ENCODE measurements around the gene ASPHD1. TPM values are rescaled to one million over a fixed set of nuclear protein-coding genes. Genes with fewer than 3 reads are reported as not detected.
"Not testable (repeated sequence)": the region's sequence is repeated elsewhere in the genome, so short reads cannot be mapped to it uniquely, and the experiment has no call there.

Gene ASPHD1
- polyA plus RNA-seq, 3 donors = 0.47 to 1.3 (median 0.80) TPM

DNA sequence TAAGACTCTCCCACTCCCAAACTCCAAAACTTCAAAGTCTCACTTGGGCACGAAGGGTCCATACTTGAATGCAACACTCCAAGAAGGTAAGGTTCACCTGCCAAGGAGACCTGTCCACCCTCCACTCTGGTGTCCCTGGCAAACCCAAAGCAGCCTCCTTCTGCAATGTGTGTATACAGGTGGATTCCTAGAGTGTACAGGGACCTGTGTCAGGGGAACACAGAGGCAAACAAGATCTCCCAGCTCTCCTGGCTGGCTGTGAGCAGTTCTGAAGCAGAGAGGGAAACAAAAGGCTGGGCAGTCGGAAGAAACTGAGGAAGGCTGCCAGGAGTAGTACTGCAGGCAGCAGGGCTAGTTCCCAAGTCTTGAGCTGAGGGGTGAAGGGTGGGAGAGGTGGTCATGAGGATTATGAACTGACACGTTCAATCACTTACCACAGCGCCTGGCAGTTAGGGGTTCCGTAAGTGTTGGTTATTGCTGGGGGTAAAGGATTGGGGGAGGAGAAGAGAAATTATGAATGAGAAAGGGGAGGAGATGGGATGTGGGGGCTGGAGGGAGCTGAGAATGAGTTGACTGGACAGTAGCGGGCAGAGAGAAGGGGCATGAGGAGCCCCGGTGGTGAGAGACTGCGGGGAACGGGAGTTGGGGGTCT, 24.9 kb downstream of the ASPHD1 start:
- no peak for DNase-seq (ENCODE audit: extremely low read depth in 1 of 11, low read depth in 9 of 11, low spot score in 4 of 11)

DNA sequence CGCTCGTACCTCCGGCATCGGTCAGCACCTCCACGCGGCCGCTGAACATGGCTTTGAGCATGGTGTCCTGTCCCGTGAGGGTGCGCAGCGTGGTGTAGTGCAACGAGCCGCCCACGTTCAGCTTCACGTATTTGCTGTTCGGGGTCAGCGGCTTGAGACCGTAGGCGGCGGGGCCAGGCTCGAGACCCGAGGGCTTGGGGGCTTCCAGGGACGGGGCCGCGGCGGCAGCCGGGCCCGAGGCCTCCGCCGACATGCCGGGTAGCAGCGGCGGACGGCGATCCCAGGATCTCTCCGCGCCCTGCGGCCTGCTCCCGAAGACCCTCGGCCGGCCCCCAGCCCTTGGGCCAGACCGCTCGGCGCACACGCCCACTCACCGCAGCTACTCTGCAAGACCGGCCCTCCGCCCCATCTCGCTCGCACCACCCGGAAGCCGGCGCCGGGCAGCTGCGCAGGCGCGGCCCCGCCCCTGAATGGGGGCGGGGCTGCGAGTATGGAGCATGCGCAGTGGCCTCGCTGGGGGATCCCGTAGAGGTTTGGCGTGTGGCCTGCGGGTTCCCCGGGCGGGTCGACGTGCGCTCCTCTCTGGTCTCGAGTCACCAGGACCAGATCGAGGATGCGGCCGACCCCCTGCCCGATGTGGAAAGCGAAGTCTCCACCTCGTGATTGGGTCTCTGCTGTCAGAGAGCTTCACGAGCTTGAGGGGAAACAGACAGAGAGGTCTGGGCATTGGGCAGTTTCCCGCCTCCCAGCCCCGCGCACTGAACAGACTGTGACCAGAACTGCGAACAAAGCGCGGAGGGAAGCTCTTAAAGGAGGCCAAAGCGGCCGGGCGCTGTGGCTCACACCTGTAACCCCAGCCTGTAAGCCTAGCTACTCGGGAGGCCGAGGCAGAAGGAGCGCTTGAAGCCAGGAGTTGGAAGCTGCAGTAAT, 25.8 kb downstream of the ASPHD1 start, which contains the start of gene KCTD13:
Gene KCTD13, minus strand, starts transcription at position 446 of the 930 bp plus-strand sequence. Its CDS starts 193 bp downstream, at position 253.
- peak; percentile 57 to 88 (median 85) for DNase-seq (ENCODE audit: extremely low read depth in 1 of 11, low read depth in 9 of 11, low spot score in 4 of 11)

DNA sequence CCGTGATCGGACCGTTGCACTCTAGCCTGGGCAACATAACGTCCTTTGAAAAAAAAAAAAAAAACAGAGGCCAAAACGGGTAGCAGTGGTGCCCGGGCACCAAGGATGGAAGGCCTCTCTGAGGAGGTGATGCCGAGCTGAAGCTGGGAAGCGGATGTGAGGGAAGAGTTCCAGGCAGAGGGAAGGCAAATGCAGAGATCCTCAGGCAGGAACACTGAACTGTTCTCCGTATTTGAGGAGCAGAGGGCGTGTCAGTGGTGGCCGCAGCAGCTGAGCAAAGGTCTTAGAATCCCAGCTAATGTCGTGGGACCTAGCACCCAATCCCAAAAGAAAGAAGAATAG, 26.4 kb downstream of the ASPHD1 start:
- DNase-seq (ENCODE audit: extremely low read depth in 1 of 11, low read depth in 9 of 11, low spot score in 4 of 11) = peak in 1 of 11 donors; percentile 21

DNA sequence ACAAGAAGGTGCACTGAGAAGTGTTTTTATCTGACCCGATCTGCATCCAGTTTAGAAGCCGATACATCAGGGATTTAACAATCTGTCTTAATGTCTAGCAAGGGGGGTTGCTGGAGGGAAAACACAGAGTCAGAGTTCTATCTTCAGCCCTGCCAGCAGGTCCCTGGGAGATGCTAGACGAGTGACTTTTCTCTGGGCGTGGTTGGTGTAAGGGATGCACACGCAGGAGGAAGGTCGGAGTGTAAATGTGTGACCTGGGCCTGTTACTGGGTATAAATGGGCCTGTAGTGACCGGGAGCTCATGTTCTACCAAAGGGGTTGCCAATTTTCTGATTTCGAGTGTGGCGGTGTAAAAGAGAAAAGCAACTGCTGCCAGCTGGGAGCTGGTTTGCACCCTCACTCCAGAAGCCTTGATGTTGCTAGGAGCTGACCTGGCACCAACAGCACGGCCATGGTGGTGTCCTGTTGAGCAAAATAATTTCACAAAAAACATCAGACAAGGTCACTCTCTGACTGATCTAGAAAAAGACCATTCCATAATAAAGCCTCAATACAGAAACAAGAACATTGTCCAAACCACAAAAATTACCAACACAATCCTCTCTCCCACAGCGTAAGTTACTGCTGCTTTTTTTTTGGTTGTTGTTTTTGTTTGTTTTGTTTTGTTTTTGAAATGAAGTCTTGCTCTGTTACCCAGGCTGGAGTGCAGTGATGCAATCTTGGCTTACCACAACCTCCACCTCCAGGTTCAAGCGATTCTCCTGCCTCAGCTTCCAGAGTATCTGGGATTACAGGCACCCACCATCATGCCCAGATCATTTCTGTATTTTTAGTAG, 27.0 kb downstream of the ASPHD1 start:
- DNase-seq (ENCODE audit: extremely low read depth in 1 of 11, low read depth in 9 of 11, low spot score in 4 of 11) = no peak

DNA sequence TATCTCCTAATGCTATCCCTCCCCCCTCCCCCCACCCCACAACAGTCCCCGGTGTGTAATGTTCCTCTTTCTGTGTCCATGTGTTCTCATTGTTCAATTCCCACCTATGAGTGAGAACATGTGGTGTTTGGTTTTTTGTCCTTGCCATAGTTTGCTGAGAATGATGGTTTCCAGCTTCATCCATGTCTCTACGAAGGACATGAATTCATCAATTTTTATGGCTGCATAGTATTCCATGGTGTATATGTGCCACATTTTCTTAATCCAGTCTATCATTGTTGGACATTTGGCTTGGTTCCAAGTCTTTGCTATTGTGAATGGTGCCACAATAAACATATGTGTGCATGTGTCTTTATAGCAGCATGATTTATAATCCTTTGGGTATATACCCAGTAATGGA, 31.5 kb downstream of the ASPHD1 start:
- DNase-seq (ENCODE audit: extremely low read depth in 1 of 11, low read depth in 9 of 11, low spot score in 4 of 11) = not testable (repeated sequence)

DNA sequence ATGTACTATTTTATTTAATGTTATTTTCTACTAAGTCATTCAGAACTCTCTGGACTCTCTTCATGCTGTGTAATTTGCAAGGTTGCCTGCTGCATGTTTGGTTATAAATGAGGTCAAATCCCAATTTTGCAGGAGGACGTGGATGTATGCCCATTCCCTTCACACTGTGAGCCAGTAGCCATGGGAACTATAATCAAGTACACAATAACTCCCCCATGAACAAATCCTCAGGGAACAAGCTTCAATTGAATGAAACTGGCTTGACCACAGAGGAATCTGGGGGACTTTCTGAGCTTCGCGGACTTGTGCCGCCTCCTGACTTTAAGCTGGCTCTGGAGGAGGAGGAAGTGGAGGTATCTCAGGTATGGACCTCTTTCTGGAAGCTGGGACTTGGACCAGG, 40.4 kb downstream of the ASPHD1 start:
- no peak for DNase-seq (ENCODE audit: extremely low read depth in 1 of 11, low read depth in 9 of 11, low spot score in 4 of 11)

DNA sequence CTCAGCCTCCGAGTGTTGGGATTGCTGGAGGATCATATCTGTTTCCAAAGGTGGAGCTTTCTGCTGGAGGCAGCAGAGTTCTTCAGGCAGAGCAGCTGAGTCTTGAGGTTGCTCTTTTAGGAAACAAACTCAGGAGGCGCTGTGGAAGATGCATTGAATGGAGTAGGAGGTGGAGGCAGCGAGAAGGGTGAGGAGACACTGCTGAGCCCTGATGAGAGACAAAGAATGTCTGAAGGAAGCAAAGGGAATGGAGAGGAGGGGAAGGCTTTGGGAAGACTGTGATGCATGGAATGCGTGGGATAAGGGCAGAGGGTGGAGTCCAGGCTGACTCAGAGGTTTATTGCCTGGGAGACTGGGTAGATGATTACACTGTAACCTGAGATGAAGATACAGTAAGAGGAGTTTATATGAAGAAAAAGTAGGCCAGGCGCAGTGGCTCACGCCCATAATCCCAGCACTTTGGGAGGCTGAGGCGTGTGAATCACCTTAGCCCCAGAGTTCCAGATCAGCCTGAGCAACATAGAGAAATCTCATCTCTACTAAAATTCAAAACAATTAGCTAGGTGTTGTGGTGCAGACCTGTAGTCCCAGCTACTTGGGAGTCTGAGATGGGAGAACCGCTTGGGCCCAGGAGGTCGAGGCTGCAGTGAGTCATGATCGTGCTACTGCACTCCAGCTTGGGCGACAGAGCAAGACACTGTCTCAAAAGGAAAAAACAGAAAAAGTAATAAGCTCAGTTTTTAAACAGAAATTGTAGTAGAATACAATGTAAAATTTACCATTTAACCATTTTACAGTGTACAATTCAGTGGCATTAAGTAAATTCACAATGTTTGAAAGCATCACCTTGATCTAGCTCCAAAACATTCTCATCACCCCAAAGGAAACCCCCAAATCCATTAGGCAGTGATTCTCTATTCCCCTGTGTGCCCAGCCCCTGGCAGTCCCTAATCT, 43.8 kb downstream of the ASPHD1 start:
- peak in 8 of 11 donors; percentile 64 to 90 (median 78) for DNase-seq (ENCODE audit: extremely low read depth in 1 of 11, low read depth in 9 of 11, low spot score in 4 of 11)

DNA sequence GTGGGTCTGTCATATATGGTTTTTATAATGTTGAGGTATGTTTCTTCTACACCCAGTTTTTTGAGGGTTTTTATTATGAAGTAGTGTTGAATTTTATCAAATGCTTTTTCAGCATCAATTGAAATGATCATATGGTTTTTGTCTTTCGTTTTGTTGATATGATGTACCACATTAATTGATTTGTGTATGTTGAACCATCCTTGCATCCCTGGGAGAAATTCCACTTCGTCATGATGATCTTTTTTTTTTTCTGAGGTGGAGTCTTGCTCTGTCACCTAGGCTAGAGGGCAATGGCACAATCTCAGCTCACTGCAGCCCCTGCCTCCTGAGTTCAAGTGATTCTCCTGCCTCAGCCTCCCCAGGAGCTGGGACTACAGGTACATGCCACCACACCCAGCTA, 47.6 kb downstream of the ASPHD1 start:
- no peak for DNase-seq (ENCODE audit: extremely low read depth in 1 of 11, low read depth in 9 of 11, low spot score in 4 of 11)

DNA sequence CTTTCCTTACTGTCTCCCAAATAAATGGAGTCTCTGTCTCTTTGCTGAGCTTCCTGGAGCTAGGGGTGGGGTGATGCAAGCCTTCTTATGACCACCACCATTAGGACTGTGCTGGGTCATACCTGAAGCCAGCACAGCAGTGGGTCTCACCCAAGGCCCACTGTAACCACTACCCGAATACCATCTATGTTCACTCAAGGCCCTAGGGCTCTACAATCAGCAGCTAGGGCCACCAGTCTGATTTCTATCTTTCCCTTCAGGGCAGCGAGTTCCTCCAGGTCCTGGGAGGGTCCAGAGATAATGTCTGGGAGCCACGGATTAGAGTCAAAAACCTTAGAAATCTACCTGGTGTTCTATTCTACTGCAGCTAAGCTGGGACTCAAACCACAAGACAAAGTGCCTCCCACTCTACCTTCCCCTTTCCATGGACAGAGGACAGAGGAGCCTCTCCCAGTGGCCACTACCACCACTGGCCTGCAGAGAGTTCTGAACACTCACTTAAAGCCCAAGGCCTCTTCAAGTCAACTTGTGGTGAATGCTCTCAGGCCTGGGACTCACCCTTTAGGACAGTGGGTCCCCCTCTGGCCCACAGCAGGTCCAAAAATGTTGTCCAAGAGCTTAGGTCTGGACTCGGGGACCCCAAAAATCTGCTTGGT, 50.6 kb downstream of the ASPHD1 start:
- no peak for DNase-seq (ENCODE audit: extremely low read depth in 1 of 11, low read depth in 9 of 11, low spot score in 4 of 11)

DNA sequence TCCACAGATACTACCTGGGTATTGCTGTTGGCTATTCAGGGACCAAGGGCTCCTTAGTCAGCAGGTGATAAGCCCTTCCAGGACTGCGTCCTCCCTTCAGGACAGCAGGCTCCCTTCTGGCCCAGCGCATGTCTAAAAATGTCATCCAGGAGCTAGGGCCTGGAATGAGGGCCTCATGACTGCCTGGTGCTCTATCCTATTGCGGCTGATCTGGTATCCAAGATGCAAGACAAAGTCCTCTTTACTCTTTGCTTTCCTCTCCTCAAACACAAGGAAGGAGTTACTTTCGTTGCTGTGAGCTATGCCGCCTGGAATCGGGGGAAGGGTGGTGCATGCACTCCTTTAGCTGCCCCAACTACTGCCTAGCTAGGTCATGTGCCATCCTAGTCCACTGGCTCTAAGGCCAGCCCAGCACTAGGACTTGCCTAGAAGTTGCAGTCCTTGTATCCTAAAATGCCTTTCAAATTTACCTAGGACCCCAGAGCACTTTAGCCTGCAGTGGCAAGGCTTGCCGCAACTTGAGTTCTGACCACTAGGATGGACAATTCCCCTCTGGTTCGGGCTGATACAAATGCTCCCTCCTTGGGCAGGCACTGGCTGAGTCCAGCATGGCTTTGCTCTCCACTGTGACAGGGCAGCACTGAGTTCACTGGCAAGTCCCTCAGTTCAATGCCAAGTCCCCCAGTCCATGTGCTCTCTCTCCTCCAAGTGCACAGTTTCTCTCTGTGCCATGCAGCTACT, 51.5 kb downstream of the ASPHD1 start:
- no peak for DNase-seq (ENCODE audit: extremely low read depth in 1 of 11, low read depth in 9 of 11, low spot score in 4 of 11)

Other genes starting within 250 kb of the ASPHD1 start
- 1 to 10 TPM; 1.9 to 2.8 (median 2.5) TPM for gene SPN, start 237.2 kb upstream of the ASPHD1 start, polyA plus RNA-seq (ENCODE audit: insufficient read length in 3 of 3)
- gene QPRT, start 221.3 kb upstream of the ASPHD1 start, polyA plus RNA-seq (ENCODE audit: insufficient read length in 3 of 3) = 100 to 1,000 TPM; 134 to 182 (median 169) TPM
- gene C16orf54, start 154.5 kb upstream of the ASPHD1 start, polyA plus RNA-seq (ENCODE audit: insufficient read length in 3 of 3) = under 1 TPM; 0.14 to 0.29 (median 0.26) TPM
- under 1 TPM in 1 of 3 donors, not detected in 2; 0.09 TPM for gene ZG16, start 122.2 kb upstream of the ASPHD1 start, polyA plus RNA-seq (ENCODE audit: insufficient read length in 3 of 3)
- 10 to 100 TPM; 63.8 to 78.5 (median 71.9) TPM for gene KIF22, start 109.7 kb upstream of the ASPHD1 start, polyA plus RNA-seq (ENCODE audit: insufficient read length in 3 of 3)
- 100 to 1,000 TPM; 299 to 379 (median 301) TPM for gene MAZ, start 94.0 kb upstream of the ASPHD1 start, polyA plus RNA-seq (ENCODE audit: insufficient read length in 3 of 3)
- gene PRRT2, start 88.3 kb upstream of the ASPHD1 start, polyA plus RNA-seq (ENCODE audit: insufficient read length in 3 of 3) = 10 to 100 TPM; 13.3 to 27.2 (median 18.1) TPM
- gene PAGR1, start 84.3 kb upstream of the ASPHD1 start, polyA plus RNA-seq (ENCODE audit: insufficient read length in 3 of 3) = 10 to 100 TPM; 30.9 to 48.0 (median 42.0) TPM
- 10 to 100 TPM; 13.6 to 29.9 (median 14.0) TPM for gene MVP, start 80.0 kb upstream of the ASPHD1 start, polyA plus RNA-seq (ENCODE audit: insufficient read length in 3 of 3)
- gene CDIPT, start 37.3 kb upstream of the ASPHD1 start, polyA plus RNA-seq (ENCODE audit: insufficient read length in 3 of 3) = 100 to 1,000 TPM in 2 of 3 donors, 10 to 100 TPM in 1; 83.8 to 110 (median 108) TPM
- gene SEZ6L2, start 938 bp upstream of the ASPHD1 start, polyA plus RNA-seq (ENCODE audit: insufficient read length in 3 of 3) = 10 to 100 TPM in 2 of 3 donors, 1 to 10 TPM in 1; 8.2 to 12.5 (median 12.4) TPM
- 10 to 100 TPM; 15.2 to 31.7 (median 16.6) TPM for gene KCTD13, start 25.7 kb downstream of the ASPHD1 start, polyA plus RNA-seq (ENCODE audit: insufficient read length in 3 of 3)
- gene TMEM219, start 61.6 kb downstream of the ASPHD1 start, polyA plus RNA-seq (ENCODE audit: insufficient read length in 3 of 3) = 100 to 1,000 TPM in 2 of 3 donors, 10 to 100 TPM in 1; 98.3 to 120 (median 107) TPM
- gene TAOK2, start 73.4 kb downstream of the ASPHD1 start, polyA plus RNA-seq (ENCODE audit: insufficient read length in 3 of 3) = 10 to 100 TPM; 38.0 to 54.0 (median 52.6) TPM
- 10 to 100 TPM; 16.4 to 22.1 (median 19.3) TPM for gene HIRIP3, start 95.1 kb downstream of the ASPHD1 start, polyA plus RNA-seq (ENCODE audit: insufficient read length in 3 of 3)
- gene INO80E, start 95.8 kb downstream of the ASPHD1 start, polyA plus RNA-seq (ENCODE audit: insufficient read length in 3 of 3) = 10 to 100 TPM; 42.4 to 64.5 (median 53.7) TPM
- 1 to 10 TPM; 2.2 to 5.2 (median 2.5) TPM for gene DOC2A, start 110.5 kb downstream of the ASPHD1 start, polyA plus RNA-seq (ENCODE audit: insufficient read length in 3 of 3)
- gene C16orf92, start 122.7 kb downstream of the ASPHD1 start, polyA plus RNA-seq (ENCODE audit: insufficient read length in 3 of 3) = not detected
- 1 to 10 TPM in 2 of 3 donors, under 1 TPM in 1; 0.65 to 1.8 (median 1.3) TPM for gene TLCD3B, start 130.8 kb downstream of the ASPHD1 start, polyA plus RNA-seq (ENCODE audit: insufficient read length in 3 of 3)
- gene ALDOA, start 165.3 kb downstream of the ASPHD1 start, polyA plus RNA-seq (ENCODE audit: insufficient read length in 3 of 3) = 100 to 1,000 TPM; 472 to 699 (median 578) TPM
- gene PPP4C, start 175.5 kb downstream of the ASPHD1 start, polyA plus RNA-seq (ENCODE audit: insufficient read length in 3 of 3) = 100 to 1,000 TPM in 1 of 3 donors, 10 to 100 TPM in 2; 82.7 to 112 (median 88.1) TPM
- 1 to 10 TPM; 1.1 to 1.7 (median 1.5) TPM for gene TBX6, start 191.4 kb downstream of the ASPHD1 start, polyA plus RNA-seq (ENCODE audit: insufficient read length in 3 of 3)
- gene YPEL3, start 195.7 kb downstream of the ASPHD1 start, polyA plus RNA-seq (ENCODE audit: insufficient read length in 3 of 3) = 10 to 100 TPM; 43.9 to 79.8 (median 55.5) TPM
- gene GDPD3, start 213.0 kb downstream of the ASPHD1 start, polyA plus RNA-seq (ENCODE audit: insufficient read length in 3 of 3) = 10 to 100 TPM; 11.3 to 14.0 (median 12.6) TPM
- 10 to 100 TPM; 79.3 to 90.0 (median 82.7) TPM for gene MAPK3, start 222.7 kb downstream of the ASPHD1 start, polyA plus RNA-seq (ENCODE audit: insufficient read length in 3 of 3)